Stomach smooth muscle (tissue), 2 donors: Measurements from ENCODE around the gene HK2.

Source experiments
- H3K27ac ChIP-seq: one replicate; pipeline ENCODE4 v1.7.0; 2013; ENCODE audit warnings: mild to moderate bottlenecking, low read length, inconsistent platforms
- H3K27me3 ChIP-seq, 2 donors: one replicate each; pipeline ENCODE4 v1.7.0; 2013; ENCODE audit warnings: low read length in 2 of 2; ENCODE audit not compliant: insufficient read depth in 2 of 2, control insufficient read depth in 1 of 2
- H3K36me3 ChIP-seq, 2 donors: one replicate each; pipeline ENCODE4 v1.7.0; 2013; ENCODE audit warnings: low read length in 2 of 2; ENCODE audit not compliant: control insufficient read depth in 2 of 2, insufficient read depth in 2 of 2
- H3K4me1 ChIP-seq: one replicate; pipeline ENCODE4 v1.7.0; 2013; ENCODE audit warnings: low read length; ENCODE audit not compliant: control insufficient read depth, insufficient read depth
- H3K4me3 ChIP-seq, 2 donors: one replicate each; pipeline ENCODE4 v1.7.0; 2013; ENCODE audit warnings: low read length in 2 of 2
- H3K9ac ChIP-seq, 2 donors: one replicate each; pipeline ENCODE4 v1.7.0; 2013; ENCODE audit warnings: low read length in 2 of 2, mild to moderate bottlenecking in 1 of 2
- H3K9me3 ChIP-seq, 2 donors: one replicate each; pipeline ENCODE4 v1.7.0; 2013; ENCODE audit warnings: low read length in 2 of 2; ENCODE audit not compliant: control insufficient read depth in 2 of 2
- donor health status: healthy.
- donor health status: Pancreatic carcinoma.

The HK2 gene

GRCh38 chr2:74939919-74940812 is 106.2 kb downstream of the HK2 start:
- H3K4me1 ChIP-seq = no peaks in the 10 kb centered on the region
- no peaks in the 10 kb centered on the region for H3K36me3 ChIP-seq
- no peak overlapping the region for H3K4me3 ChIP-seq
- no peaks in the 10 kb centered on the region for H3K27me3 ChIP-seq
- H3K27ac ChIP-seq = no peak overlapping the region
- H3K9me3 ChIP-seq = no peaks in the 10 kb centered on the region
- H3K9ac ChIP-seq = no peak overlapping the region

GRCh38 chr2:74941284-74941683 is 107.4 kb downstream of the HK2 start:
- Histone ChIP-seq H3K27me3 (no peaks in the 10 kb centered on the region), H3K4me3 (no peak overlapping the region), H3K9me3 (no peaks in the 10 kb centered on the region), H3K4me1 (no peaks in the 10 kb centered on the region), H3K27ac (no peak overlapping the region), H3K36me3 (no peaks in the 10 kb centered on the region), H3K9ac (no peak overlapping the region)

- no peaks in the 10 kb centered on the region for H3K4me1 ChIP-seq
- H3K36me3 ChIP-seq = no peaks in the 10 kb centered on the region
- H3K4me3 ChIP-seq = no peak overlapping the region
- no peaks in the 10 kb centered on the region for H3K9me3 ChIP-seq
- H3K27ac ChIP-seq = no peak overlapping the region
- H3K27me3 ChIP-seq = no peaks in the 10 kb centered on the region
- no peak overlapping the region for H3K9ac ChIP-seq
Measured at GRCh38 chr2:74942263-74942662, 108.3 kb downstream of the HK2 start.
